Measurements from ENCODE around the gene SLC35E1.

SLC35E1 gene

DNA sequence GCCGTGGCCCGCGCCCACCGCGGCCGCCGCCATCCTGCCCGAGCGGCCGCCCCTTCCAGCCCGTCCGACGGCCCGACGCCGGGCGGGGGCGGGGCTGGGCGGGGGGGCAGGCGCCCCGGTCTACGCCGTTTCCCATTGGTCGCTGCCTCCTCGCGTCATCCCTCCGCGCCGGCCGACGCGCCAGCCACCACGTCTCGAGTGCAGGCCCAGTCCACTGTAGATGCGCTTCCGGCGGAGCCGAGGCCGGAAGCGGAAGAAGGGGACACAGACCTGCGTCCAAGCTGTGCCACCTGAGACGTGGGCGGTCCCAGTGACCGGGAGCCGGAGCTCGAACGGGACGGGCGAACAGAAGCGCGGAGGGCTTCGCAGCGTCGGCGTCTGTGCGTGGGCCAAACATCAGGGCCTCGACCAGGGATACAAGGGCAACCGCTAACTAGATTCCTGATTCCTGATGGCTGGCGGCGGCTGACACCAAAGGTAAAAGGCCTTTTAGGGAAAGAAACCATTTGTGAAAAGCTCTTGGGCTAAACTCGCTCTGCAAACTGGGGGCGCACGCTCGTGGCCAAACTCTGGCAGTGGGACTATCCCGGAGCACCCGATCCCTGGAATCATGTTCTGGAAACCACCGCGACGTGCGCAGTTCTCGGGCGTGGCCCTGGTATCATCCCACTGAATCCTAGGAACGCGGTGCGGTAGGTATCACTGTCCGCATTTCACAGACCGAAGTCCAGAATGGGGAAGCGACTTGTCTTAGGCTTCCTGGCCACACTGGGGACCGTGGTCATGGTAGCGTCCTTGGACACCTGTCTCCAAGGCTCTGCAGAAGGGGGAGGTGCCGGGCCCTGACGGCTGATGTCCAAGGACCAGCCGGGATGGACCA is at the start of gene SLC35E1:
Gene SLC35E1, minus strand, starts transcription at position 84 of the 880 bp plus-strand sequence. Its CDS starts 51 bp downstream, at position 33.
- peak; percentile 97 to 98 for DNase-seq
- peak; percentile 73 for TF ChIP-seq POLR2A (IDR thresholded peaks at IDR 0.05; ENCODE audit: low read length)
- TF ChIP-seq GATA1 (IDR thresholded peaks at IDR 0.05; ENCODE audit: low read depth, low read length), result no peak

- TF ChIP-seq POLR2A (IDR thresholded peaks at IDR 0.05; ENCODE audit: low read length) (no peak), GATA1 (IDR thresholded peaks at IDR 0.05; ENCODE audit: low read depth, low read length) (no peak)
- DNase-seq, result no peak
Measured at GRCh38 chr19:16621165-16621800, 49.1 kb upstream of the SLC35E1 start.

DNA sequence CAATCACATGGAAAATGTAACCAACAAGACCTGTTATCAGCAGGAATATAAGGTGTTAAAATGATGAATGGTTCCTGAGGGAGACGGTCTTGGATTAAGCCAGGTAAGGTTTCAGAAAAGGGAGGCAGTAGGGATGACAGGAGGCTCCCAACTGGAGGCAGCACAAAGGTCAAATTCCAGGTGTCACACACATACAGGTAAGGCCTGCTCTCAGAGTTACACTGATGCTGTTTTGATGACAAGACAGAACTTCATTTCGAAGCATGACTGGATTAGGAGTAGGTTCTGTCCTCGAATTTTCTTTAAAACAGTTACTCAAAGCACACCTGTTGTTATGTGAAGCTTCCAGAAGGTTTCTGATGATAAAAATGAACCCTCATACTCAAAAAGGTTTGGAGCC is 48.4 kb upstream of the SLC35E1 start:
- no peak for DNase-seq
- no peak for TF ChIP-seq GATA1 (IDR thresholded peaks at IDR 0.05; ENCODE audit: low read depth, low read length)
- TF ChIP-seq POLR2A (IDR thresholded peaks at IDR 0.05; ENCODE audit: low read length), result no peak

- no peak for DNase-seq
- TF ChIP-seq GATA1 (IDR thresholded peaks at IDR 0.05; ENCODE audit: low read depth, low read length), result no peak
Measured at GRCh38 chr19:16620018-16620417, 47.8 kb upstream of the SLC35E1 start.

GRCh38 chr19:16619457-16619856 is 47.2 kb upstream of the SLC35E1 start:
- TF ChIP-seq GATA1 (IDR thresholded peaks at IDR 0.05; ENCODE audit: low read depth, low read length) (no peak), POLR2A (IDR thresholded peaks at IDR 0.05; ENCODE audit: low read length) (no peak)
- DNase-seq, result no peak

- no peak for DNase-seq
- TF ChIP-seq POLR2A (IDR thresholded peaks at IDR 0.05; ENCODE audit: low read length), result no peak
- TF ChIP-seq GATA1 (IDR thresholded peaks at IDR 0.05; ENCODE audit: low read depth, low read length), result no peak
Measured at GRCh38 chr19:16618248-16618647, 46.0 kb upstream of the SLC35E1 start.

DNA sequence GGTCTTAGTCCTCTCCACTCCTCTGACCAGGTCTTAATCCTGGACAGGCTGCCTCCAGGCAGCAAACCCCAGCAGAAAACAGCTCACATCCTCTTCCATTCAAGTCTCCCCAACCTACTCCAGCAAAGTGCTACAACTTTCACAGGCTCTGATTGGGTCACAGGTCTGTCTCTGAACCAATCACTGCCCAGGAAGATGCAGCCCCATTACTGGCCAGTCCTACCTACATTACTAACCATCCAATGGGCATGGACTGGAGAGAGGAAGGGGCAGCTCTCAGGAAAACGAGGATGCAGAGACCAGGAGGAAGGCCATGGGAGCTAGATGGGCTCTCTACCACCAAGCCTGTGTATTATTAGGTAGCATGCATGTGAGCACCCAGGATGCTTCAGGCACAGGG is 43.6 kb upstream of the SLC35E1 start:
- DNase-seq, result no peak
- TF ChIP-seq POLR2A (IDR thresholded peaks at IDR 0.05; ENCODE audit: low read length) (no peak), GATA1 (IDR thresholded peaks at IDR 0.05; ENCODE audit: low read depth, low read length) (no peak)

GRCh38 chr19:16614941-16615340 is 42.7 kb upstream of the SLC35E1 start:
- no peak for TF ChIP-seq GATA1 (IDR thresholded peaks at IDR 0.05; ENCODE audit: low read depth, low read length)
- no peak for TF ChIP-seq POLR2A (IDR thresholded peaks at IDR 0.05; ENCODE audit: low read length)
- DNase-seq, result no peak

DNA sequence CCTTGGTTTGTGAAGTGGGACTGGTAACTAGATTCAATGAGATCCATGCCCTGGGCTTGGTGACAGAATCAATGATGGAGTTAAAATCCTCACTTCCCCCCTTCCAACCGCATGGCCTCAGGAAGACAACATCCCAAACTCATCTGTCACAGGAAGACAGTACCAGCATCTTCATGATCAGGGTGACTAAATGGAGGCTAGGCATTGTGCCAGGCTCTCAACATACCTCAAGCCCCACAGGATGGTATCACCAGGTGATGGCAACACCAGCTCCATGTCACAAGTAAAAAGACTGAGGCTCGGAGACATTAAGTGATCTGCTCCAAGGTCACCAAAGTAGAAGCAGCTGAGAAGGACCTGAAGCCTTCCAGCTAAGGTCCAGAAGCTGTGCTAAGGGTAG is 41.6 kb upstream of the SLC35E1 start:
- no peak for DNase-seq
- TF ChIP-seq GATA1 (IDR thresholded peaks at IDR 0.05; ENCODE audit: low read depth, low read length) (no peak), POLR2A (IDR thresholded peaks at IDR 0.05; ENCODE audit: low read length) (no peak)

DNA sequence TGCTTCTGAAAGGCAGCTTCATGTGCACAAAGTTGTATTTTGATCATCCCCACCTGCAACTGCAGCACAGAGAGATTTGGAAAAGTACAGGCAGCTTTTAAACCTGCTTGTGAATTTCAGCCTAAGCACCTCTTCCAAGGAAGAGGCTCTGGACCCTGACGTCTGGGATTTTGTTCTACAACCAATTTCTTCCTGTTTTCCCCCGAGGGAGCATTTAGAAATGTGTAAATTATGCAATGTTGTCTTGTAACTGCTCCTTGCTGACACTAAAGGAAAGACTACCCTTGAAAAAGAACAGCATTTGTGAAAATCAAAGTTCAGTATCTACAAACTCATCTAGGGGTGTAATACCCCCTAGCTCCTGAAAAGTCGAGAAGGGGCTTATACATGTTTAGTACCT is 40.4 kb upstream of the SLC35E1 start:
- no peak for TF ChIP-seq POLR2A (IDR thresholded peaks at IDR 0.05; ENCODE audit: low read length)
- no peak for TF ChIP-seq GATA1 (IDR thresholded peaks at IDR 0.05; ENCODE audit: low read depth, low read length)
- no peak for DNase-seq

GRCh38 chr19:16611121-16611520 is 38.9 kb upstream of the SLC35E1 start:
- no peak for DNase-seq
- TF ChIP-seq POLR2A (IDR thresholded peaks at IDR 0.05; ENCODE audit: low read length) (no peak), GATA1 (IDR thresholded peaks at IDR 0.05; ENCODE audit: low read depth, low read length) (no peak)

GRCh38 chr19:16609511-16610200 is 37.4 kb upstream of the SLC35E1 start:
- no peak for DNase-seq
- TF ChIP-seq GATA1 (IDR thresholded peaks at IDR 0.05; ENCODE audit: low read depth, low read length) (no peak), POLR2A (IDR thresholded peaks at IDR 0.05; ENCODE audit: low read length) (no peak)

GRCh38 chr19:16608290-16608739 is 36.1 kb upstream of the SLC35E1 start:
- DNase-seq, result peak; percentile 25 to 43
- TF ChIP-seq GATA1 (IDR thresholded peaks at IDR 0.05; ENCODE audit: low read depth, low read length) (no peak), POLR2A (IDR thresholded peaks at IDR 0.05; ENCODE audit: low read length) (no peak)

GRCh38 chr19:16607819-16608218 is 35.6 kb upstream of the SLC35E1 start:
- DNase-seq, result no peak

More at GRCh38 chr19:16607819-16608218, 35.6 kb upstream of the SLC35E1 start:
- no peak for TF ChIP-seq GATA1 (IDR thresholded peaks at IDR 0.05; ENCODE audit: low read depth, low read length)
- TF ChIP-seq POLR2A (IDR thresholded peaks at IDR 0.05; ENCODE audit: low read length), result no peak
